GM12878 (cell line): ENCODE data around the gene BBS2. TPM values are rescaled to one million over a fixed set of nuclear protein-coding genes. Genes with fewer than 3 reads are reported as not detected.

Source experiments
- BHLHE40 ChIP-seq, 2 experiments: fragments of 450-650 bp in 1 of 2; IDR thresholded peaks; 2 replicates each; pipeline ENCODE4 v1.6.1; 2011 to 2017; ENCODE audit warnings: low read depth in 2 of 2, borderline replicate concordance in 1 of 2, improper control_type of control experiment in 1 of 2, low read length in 1 of 2, mild to moderate bottlenecking in 1 of 2
- CREM ChIP-seq: IDR thresholded peaks from 2 replicates; pipeline ENCODE4 v1.6.1; 2014; ENCODE audit warnings: antibody characterized with exemption, low read depth
- CUX1 ChIP-seq: IDR thresholded peaks from 2 replicates; pipeline ENCODE4 v1.6.1; 2012; ENCODE audit warnings: improper control_type of control experiment, low read depth, low read length; ENCODE audit not compliant: insufficient replicate concordance
- DPF2 ChIP-seq: fragments of 450-650 bp; IDR thresholded peaks from 2 replicates; pipeline ENCODE4 v1.6.1; 2017; ENCODE audit warnings: mild to moderate bottlenecking
- IRF3 ChIP-seq: fragments of 450-650 bp; IDR thresholded peaks from 2 replicates; pipeline ENCODE4 v1.6.1; 2014; ENCODE audit warnings: mild to moderate bottlenecking
- IRF4 ChIP-seq: IDR thresholded peaks from 2 replicates; pipeline ENCODE4 v1.6.1; 2011; ENCODE audit warnings: low read depth, low read length
- MAX ChIP-seq: IDR thresholded peaks from 2 replicates; pipeline ENCODE4 v1.6.1; 2012; ENCODE audit warnings: low read depth, low read length, improper control_type of control experiment
- MEF2A ChIP-seq: IDR thresholded peaks from 2 replicates; pipeline ENCODE4 v1.6.1; 2011; ENCODE audit warnings: low read depth, mild to moderate bottlenecking, low read length, moderate library complexity; ENCODE audit not compliant: insufficient read depth
- MTA3 ChIP-seq: IDR thresholded peaks from 2 replicates; pipeline ENCODE4 v1.6.1; 2012; ENCODE audit warnings: low read length, inconsistent platforms, borderline replicate concordance
- RELB ChIP-seq: fragments of 450-650 bp; IDR thresholded peaks from 2 replicates; pipeline ENCODE4 v1.6.1; 2017; ENCODE audit warnings: low read depth, mild to moderate bottlenecking, moderate library complexity
- SP1 ChIP-seq: IDR thresholded peaks from one replicate; pipeline ENCODE4 v1.6.1; 2011; ENCODE audit warnings: low read depth, low read length
- SPI1 ChIP-seq: IDR thresholded peaks from 2 replicates; pipeline ENCODE4 v1.6.1; 2011; ENCODE audit warnings: low read depth, mild to moderate bottlenecking, low read length, moderate library complexity, borderline replicate concordance; ENCODE audit not compliant: insufficient read depth
- SUPT20H ChIP-seq: IDR thresholded peaks from 2 replicates; pipeline ENCODE4 v1.6.1; 2011; ENCODE audit warnings: low read depth, mild to moderate bottlenecking, low read length, moderate library complexity, borderline replicate concordance; ENCODE audit not compliant: control insufficient read depth
- ZNF274 ChIP-seq: IDR thresholded peaks from one replicate; pipeline ENCODE4 v1.8.0; 2011; ENCODE audit not compliant: insufficient read length, insufficient read depth
- ZSCAN29 ChIP-seq: fragments of 450-650 bp; IDR thresholded peaks from 2 replicates; pipeline ENCODE4 v1.6.1; 2017; ENCODE audit warnings: mild to moderate bottlenecking, moderate library complexity
- polyA plus RNA-seq, 11 experiments: library from polyadenylated mRNA; depleted of rRNA in 4 of 11; unstranded in 6 of 11; stranded (reverse) in 5 of 11; fragments of >200 nt; fragmentation: Nextera tagmentation in 4 of 11; fragmentation: Illumina TruSeq in 1 of 11; extraction: Ambion mirVana in 4 of 11; extraction: Trizol in 1 of 11; gene quantifications; 1 replicate in 1 of 11; 2 replicates in 10 of 11; pipeline versions ENCODE4 v1.2.1 to v1.2.3, GENCODE V29; 2011 to 2016; ENCODE audit warnings: inconsistent platforms in 2 of 11, missing spikeins in 2 of 11, low read depth in 1 of 11
- total RNA-seq, 4 experiments: library from RNA; depleted of rRNA in 3 of 4; stranded (reverse); fragments of >200 nt in 3 of 4; fragmentation: Illumina TruSeq in 1 of 4; extraction: Trizol in 1 of 4; gene quantifications; 2 replicates each; pipeline versions ENCODE4 v1.2.1 to v1.2.3, GENCODE V29; 2013 to 2021
- TF ChIP-seq, protein P1 (sequence below): fragments of 450-650 bp; formaldehyde crosslinking; IDR thresholded peaks from 2 replicates; pipeline ENCODE4 v1.4.0; 2020; ENCODE audit warnings: mild to moderate bottlenecking, moderate library complexity

Gene BBS2
- total and polyA plus RNA-seq, 10 of the 15 experiments (the other 5 are each of a cell fraction or from before 2014, with no cell fraction given) = 4.9 to 38.3 (median 16.4) TPM

DNA sequence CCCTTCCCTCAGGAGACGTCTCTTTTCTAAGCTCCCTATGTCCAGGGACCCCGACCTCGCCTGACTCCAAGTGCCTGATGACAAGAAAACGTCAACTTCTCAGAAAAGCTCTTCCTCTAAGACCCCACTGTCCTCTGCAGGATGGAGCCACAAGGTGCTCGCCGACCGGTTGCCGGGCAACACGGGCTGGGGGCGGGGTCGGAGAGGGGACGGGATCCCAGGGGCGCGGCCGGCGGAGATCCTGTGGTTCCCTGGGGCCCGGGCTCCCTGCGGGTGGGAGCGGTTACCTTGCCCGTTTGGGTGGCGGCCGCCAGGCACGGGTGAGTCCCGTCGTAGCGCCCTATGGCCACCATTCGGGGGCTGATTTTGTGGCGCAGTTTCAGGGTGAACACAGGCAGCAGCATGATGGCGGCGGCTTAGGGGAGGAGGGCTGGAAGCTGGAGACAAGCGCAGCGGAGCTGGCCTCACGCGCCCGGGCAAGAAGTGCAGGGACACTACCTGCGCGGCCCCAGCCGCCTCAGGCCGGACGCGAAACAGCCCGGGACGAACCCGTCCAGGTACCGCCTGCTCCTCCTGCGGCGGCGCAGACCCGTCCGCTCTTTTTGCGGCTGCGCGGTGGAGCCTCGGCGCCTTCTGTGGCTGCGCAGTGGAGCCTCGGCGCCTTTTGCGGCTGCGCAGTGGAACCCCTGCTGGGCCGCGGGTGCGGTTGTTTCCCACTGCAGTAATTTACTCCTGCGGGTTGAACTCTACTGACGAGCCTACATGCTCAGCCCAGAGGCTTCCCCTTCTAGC lies at the start of gene BBS2 (continued):
- no peak for TF ChIP-seq SUPT20H
- no peak for TF ChIP-seq ZSCAN29
- TF ChIP-seq ZNF274 = no peak
- TF ChIP-seq IRF4 = no peak
- no peak for TF ChIP-seq SPI1
- peak; percentile 82 for TF ChIP-seq DPF2
- no peak for TF ChIP-seq CREM
- TF ChIP-seq MEF2A = no peak
- TF ChIP-seq SP1 = no peak
- peak in 1 of 2 experiments; percentile 53; a peak in 2 of 4 replicates for TF ChIP-seq BHLHE40 (IDR thresholded peaks at IDR 0.05; ENCODE audit: borderline replicate concordance in 1 of 2, low read depth in 2 of 2, low read length in 1 of 2)
- TF ChIP-seq, protein P1, sequence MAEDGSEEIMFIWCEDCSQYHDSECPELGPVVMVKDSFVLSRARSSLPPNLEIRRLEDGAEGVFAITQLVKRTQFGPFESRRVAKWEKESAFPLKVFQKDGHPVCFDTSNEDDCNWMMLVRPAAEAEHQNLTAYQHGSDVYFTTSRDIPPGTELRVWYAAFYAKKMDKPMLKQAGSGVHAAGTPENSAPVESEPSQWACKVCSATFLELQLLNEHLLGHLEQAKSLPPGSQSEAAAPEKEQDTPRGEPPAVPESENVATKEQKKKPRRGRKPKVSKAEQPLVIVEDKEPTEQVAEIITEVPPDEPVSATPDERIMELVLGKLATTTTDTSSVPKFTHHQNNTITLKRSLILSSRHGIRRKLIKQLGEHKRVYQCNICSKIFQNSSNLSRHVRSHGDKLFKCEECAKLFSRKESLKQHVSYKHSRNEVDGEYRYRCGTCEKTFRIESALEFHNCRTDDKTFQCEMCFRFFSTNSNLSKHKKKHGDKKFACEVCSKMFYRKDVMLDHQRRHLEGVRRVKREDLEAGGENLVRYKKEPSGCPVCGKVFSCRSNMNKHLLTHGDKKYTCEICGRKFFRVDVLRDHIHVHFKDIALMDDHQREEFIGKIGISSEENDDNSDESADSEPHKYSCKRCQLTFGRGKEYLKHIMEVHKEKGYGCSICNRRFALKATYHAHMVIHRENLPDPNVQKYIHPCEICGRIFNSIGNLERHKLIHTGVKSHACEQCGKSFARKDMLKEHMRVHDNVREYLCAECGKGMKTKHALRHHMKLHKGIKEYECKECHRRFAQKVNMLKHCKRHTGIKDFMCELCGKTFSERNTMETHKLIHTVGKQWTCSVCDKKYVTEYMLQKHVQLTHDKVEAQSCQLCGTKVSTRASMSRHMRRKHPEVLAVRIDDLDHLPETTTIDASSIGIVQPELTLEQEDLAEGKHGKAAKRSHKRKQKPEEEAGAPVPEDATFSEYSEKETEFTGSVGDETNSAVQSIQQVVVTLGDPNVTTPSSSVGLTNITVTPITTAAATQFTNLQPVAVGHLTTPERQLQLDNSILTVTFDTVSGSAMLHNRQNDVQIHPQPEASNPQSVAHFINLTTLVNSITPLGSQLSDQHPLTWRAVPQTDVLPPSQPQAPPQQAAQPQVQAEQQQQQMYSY (CRISPR knock-in tag) = no peak
- TF ChIP-seq MAX = no peak; the same call in 1 of the 2 replicates
- TF ChIP-seq MTA3 = no peak
- 0 out of 2 replicates have a peak, but pooled peaks have one; percentile 23 for TF ChIP-seq RELB
- no peak for TF ChIP-seq IRF3
- no peak for TF ChIP-seq CUX1
